RWPE2 (cell line): ENCODE data around the gene STX3.
"Not testable (repeated sequence)": the region's sequence is repeated elsewhere in the genome, so short reads cannot be mapped to it uniquely, and the experiment has no call there.

Source experiments
- ATAC-seq: fragments of 200-7000 bp; cut with Tn5 transposase; 3 replicates; pipeline ENCODE4 v1.9.1; 2021; ENCODE audit warnings: low read depth
- DNase-seq: peaks from one replicate; pipeline ENCODE4 v3.0.0-alpha.2; 2020; ENCODE audit warnings: low spot score
- H3K27ac ChIP-seq: fragments of 450-650 bp; 2 replicates; pipeline ENCODE4 v1.5.1; 2017; ENCODE audit warnings: mild to moderate bottlenecking; ENCODE audit not compliant: poor library complexity, severe bottlenecking
- H3K27me3 ChIP-seq: fragments of 250-450 bp; sonication (Bioruptor Pico); 2 replicates; pipeline ENCODE4 v1.5.1; 2021; ENCODE audit warnings: mild to moderate bottlenecking, moderate library complexity; ENCODE audit not compliant: insufficient read depth, poor library complexity, severe bottlenecking
- H3K36me3 ChIP-seq: fragments of 250-450 bp; sonication (Bioruptor Pico); 2 replicates; pipeline ENCODE4 v1.5.1; 2020; ENCODE audit warnings: low read depth, mild to moderate bottlenecking, moderate library complexity
- H3K4me1 ChIP-seq: fragments of 250-450 bp; sonication (Bioruptor Pico); 2 replicates; pipeline ENCODE4 v1.5.1; 2021; ENCODE audit warnings: mild to moderate bottlenecking, moderate library complexity; ENCODE audit not compliant: insufficient read depth, poor library complexity, severe bottlenecking
- H3K4me3 ChIP-seq: fragments of 250-450 bp; sonication (Bioruptor Pico); 2 replicates; pipeline ENCODE4 v1.5.1; 2021; ENCODE audit warnings: mild to moderate bottlenecking, moderate library complexity; ENCODE audit not compliant: severe bottlenecking
- H3K9me3 ChIP-seq: fragments of 250-450 bp; sonication (Bioruptor Pico); 2 replicates; pipeline ENCODE4 v1.5.1; 2021; ENCODE audit warnings: mild to moderate bottlenecking, moderate library complexity; ENCODE audit not compliant: severe bottlenecking
- CTCF ChIP-seq: fragments of 450-650 bp; IDR thresholded peaks from one replicate; pipeline ENCODE4 v1.5.1; 2017; ENCODE audit warnings: mild to moderate bottlenecking, moderate library complexity; ENCODE audit not compliant: poor library complexity, severe bottlenecking

The STX3 gene

GRCh38 chr11:59783632-59784090 is 28.5 kb downstream of the STX3 start:
- no peak for TF ChIP-seq CTCF
- Histone ChIP-seq H3K27me3 (no peaks in the 10 kb centered on the region), H3K36me3 (peaks cover 14% of the 10 kb centered on the region), H3K9me3 (peaks cover 4% of the 10 kb centered on the region), H3K27ac (no peak overlapping the region), H3K4me3 (no peak overlapping the region), H3K4me1 (peaks cover 19% of the 10 kb centered on the region)
- DNase-seq, result no peak
- no peak for ATAC-seq

- not testable (repeated sequence) for H3K27ac ChIP-seq, H3K9me3 ChIP-seq, H3K4me3 ChIP-seq, H3K27me3 ChIP-seq, ATAC-seq, DNase-seq
- peaks cover 19% of the 10 kb centered on the region for H3K36me3 ChIP-seq
- H3K4me1 ChIP-seq, result peaks cover 19% of the 10 kb centered on the region
Observed at GRCh38 chr11:59784441-59784840, 29.3 kb downstream of the STX3 start.

- peaks cover 26% of the 10 kb centered on the region for H3K36me3 ChIP-seq
- H3K9me3 ChIP-seq, result peaks cover 4% of the 10 kb centered on the region
- no peak overlapping the region for H3K4me3 ChIP-seq
- TF ChIP-seq CTCF, result no peak
- no peaks in the 10 kb centered on the region for H3K27me3 ChIP-seq
- DNase-seq, result no peak
- H3K4me1 ChIP-seq, result peaks cover 19% of the 10 kb centered on the region
- H3K27ac ChIP-seq, result no peak overlapping the region
- no peak for ATAC-seq
Observed at GRCh38 chr11:59785818-59786217, 30.6 kb downstream of the STX3 start.

- Histone ChIP-seq H3K27me3 (no peaks in the 10 kb centered on the region), H3K9me3 (peaks cover 4% of the 10 kb centered on the region), H3K27ac (peak overlapping the region; percentile 29), H3K4me1 (peaks cover 19% of the 10 kb centered on the region), H3K4me3 (no peak overlapping the region), H3K36me3 (peaks cover 32% of the 10 kb centered on the region)
- no peak for ATAC-seq
- no peak for TF ChIP-seq CTCF
- DNase-seq, result no peak
Observed at GRCh38 chr11:59787255-59787588, 32.0 kb downstream of the STX3 start.

- peaks cover 4% of the 10 kb centered on the region for H3K9me3 ChIP-seq
- H3K4me3 ChIP-seq, result no peak overlapping the region
- H3K27me3 ChIP-seq, result no peaks in the 10 kb centered on the region
- H3K27ac ChIP-seq, result peak overlapping the region; percentile 29
- peaks cover 37% of the 10 kb centered on the region for H3K36me3 ChIP-seq
- DNase-seq (no peak), ATAC-seq (peak; percentile 42; the same call in 2 of the 3 replicates)
- TF ChIP-seq CTCF, result no peak
- H3K4me1 ChIP-seq, result peaks cover 19% of the 10 kb centered on the region
Observed at GRCh38 chr11:59787816-59788215, 32.6 kb downstream of the STX3 start.
